HCT116 (cell line): Measurements from ENCODE around the gene PLEKHA6.

Experiments used
- CTCF ChIP-seq, 3 experiments: fragments of 200-600 bp in 1 of 3; sonication (generic) in 1 of 3; IDR thresholded peaks in 2 of 3; conservative IDR thresholded peaks in 1 of 3; 2 replicates each; pipeline ENCODE4 v1.5.1; 2012 to 2017; ENCODE audit warnings: low read depth in 2 of 3, low read length in 2 of 3, antibody characterized with exemption in 1 of 3, borderline replicate concordance in 1 of 3, control low read depth in 1 of 3, mild to moderate bottlenecking in 1 of 3, mixed read lengths in 1 of 3, mixed run types in 1 of 3, moderate library complexity in 1 of 3; ENCODE audit not compliant: insufficient read depth in 1 of 3
- EGR1 ChIP-seq: IDR thresholded peaks from 2 replicates; pipeline ENCODE4 v1.6.1; 2012; ENCODE audit warnings: low read depth
- EZH2phosphoT487 ChIP-seq: fragments of 200-600 bp; IDR thresholded peaks from 2 replicates; pipeline ENCODE4 v1.6.1; 2018; ENCODE audit warnings: antibody characterized with exemption, borderline replicate concordance
- JUND ChIP-seq: IDR thresholded peaks from 2 replicates; pipeline ENCODE4 v1.6.1; 2012
- MAX ChIP-seq: IDR thresholded peaks from 2 replicates; pipeline ENCODE4 v1.6.1; 2012
- POLR2A ChIP-seq: IDR thresholded peaks from 2 replicates; pipeline ENCODE4 v1.7.0; 2011; ENCODE audit warnings: borderline replicate concordance; ENCODE audit not compliant: insufficient read depth, insufficient read length; ENCODE audit errors: extremely low read depth
- POLR2AphosphoS5 ChIP-seq: IDR thresholded peaks from 2 replicates; pipeline ENCODE4 v1.6.1; 2011; ENCODE audit warnings: mild to moderate bottlenecking, low read depth, low read length, moderate library complexity
- RAD21 ChIP-seq: IDR thresholded peaks from 2 replicates; pipeline ENCODE4 v1.6.1; 2012; ENCODE audit warnings: low read depth, mild to moderate bottlenecking
- SIN3A ChIP-seq: IDR thresholded peaks from 2 replicates; pipeline ENCODE4 v1.6.1; 2012; ENCODE audit warnings: low read depth
- YY1 ChIP-seq: IDR thresholded peaks from 2 replicates; pipeline ENCODE4 v1.6.1; 2011; ENCODE audit warnings: low read length, low read depth, moderate library complexity, mild to moderate bottlenecking; ENCODE audit not compliant: insufficient replicate concordance; ENCODE audit errors: extremely low read depth
- ZNF274 ChIP-seq: fragments of 200-500 bp; sonication (Bioruptor generic); IDR thresholded peaks from 2 replicates; pipeline ENCODE4 v1.6.1; 2014; ENCODE audit warnings: mild to moderate bottlenecking, low read depth, low read length, inconsistent platforms

GRCh38 chr1:204333427-204333826 lies 26.3 kb downstream of the PLEKHA6 start:
- TF ChIP-seq MAX (no peak), JUND (no peak), CTCF (IDR thresholded peaks at IDR 0.05 in 2 of 3, conservative IDR thresholded peaks at IDR 0.05 in 1 of 3; ENCODE audit: borderline replicate concordance in 1 of 3, insufficient read depth in 1 of 3, low read depth in 2 of 3, low read length in 2 of 3) (no peak), POLR2AphosphoS5 (no peak), YY1 (no peak), POLR2A (no peak), EZH2phosphoT487 (no peak), SIN3A (no peak), EGR1 (no peak), RAD21 (no peak), ZNF274 (no peak)
